ENCODE data around the gene MRPS17. TPM values are rescaled to one million over a fixed set of nuclear protein-coding genes. Genes with fewer than 3 reads are reported as not detected.

The MRPS17 gene
- total RNA-seq, 1 donor from 2014 or later = 17.2 TPM

DNA sequence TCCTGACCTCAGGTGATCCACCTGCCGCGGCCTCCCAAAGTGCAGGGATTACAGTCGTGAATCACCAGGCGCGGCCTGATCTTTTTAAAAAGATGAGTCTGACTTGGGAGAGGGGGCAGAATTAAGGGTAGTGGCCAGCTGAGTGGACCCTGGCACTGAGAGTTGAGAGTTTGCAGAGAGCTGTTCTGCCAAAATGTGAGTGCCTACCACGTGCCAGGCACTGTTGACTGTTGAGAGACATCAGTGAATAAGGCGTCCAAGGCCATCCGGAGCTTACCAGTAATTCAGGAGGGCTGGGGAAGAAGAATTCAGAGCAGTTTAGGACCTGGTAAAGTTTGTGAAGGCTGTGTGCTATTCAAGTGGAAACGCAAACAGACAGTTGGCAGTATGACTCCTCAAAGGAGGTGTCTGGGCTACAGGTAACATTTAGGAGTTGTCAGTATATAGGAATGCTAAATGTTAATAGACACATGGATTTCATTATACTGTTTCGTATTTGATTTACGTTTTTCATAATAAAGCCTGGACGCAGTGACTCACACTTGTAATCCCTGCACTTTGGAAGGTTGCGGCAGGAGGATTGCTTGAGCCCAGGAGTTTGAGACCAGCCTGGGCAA is 14.2 kb downstream of the MRPS17 start:
- H3K27ac Mint-ChIP-seq = peak overlapping the region; percentile 85

DNA sequence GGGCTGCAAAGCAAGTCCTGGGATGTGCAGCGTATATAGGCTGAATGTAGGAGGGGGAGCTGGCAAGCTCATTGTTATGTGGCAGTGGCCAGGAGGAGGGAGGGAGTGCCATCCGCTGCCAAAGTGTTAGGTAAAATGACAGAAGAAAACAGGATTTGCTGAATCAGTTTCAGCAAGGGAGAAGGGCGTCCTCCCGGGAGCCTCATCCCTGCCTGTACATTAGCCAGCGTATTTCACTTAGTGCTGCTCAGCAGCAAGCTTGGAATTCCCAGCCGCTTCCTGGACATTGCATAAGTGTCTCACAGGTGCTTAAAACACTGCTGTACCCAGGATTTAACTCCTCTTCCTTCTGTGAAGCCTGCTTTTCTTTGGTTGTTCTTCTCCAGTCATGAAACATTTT is 15.2 kb downstream of the MRPS17 start:
- H3K27ac Mint-ChIP-seq = peak overlapping the region; percentile 64
- no peak overlapping the region for H3K4me3 Mint-ChIP-seq
- peaks cover 5% of the 10 kb centered on the region for H3K27me3 Mint-ChIP-seq (ENCODE audit: low read depth)
- DNase-seq (ENCODE audit: low spot score in 2 of 2, unreplicated experiment in 2 of 2) = no peak
- no peak for TF ChIP-seq CTCF (IDR thresholded peaks at IDR 0.05; ENCODE audit: unreplicated experiment)
- peaks cover 18% of the 10 kb centered on the region for H3K36me3 Mint-ChIP-seq
- peaks cover 19% of the 10 kb centered on the region for H3K4me1 Mint-ChIP-seq
- no peaks in the 10 kb centered on the region for H3K9me3 Mint-ChIP-seq

More for the DNA sequence above, 14.2 kb downstream of the MRPS17 start:
- DNase-seq (ENCODE audit: low spot score in 2 of 2, unreplicated experiment in 2 of 2) = no peak
- Mint-ChIP-seq H3K4me3 (peak overlapping the region; percentile 89), H3K9me3 (no peaks in the 10 kb centered on the region), H3K27me3 (ENCODE audit: low read depth) (peaks cover 5% of the 10 kb centered on the region), H3K36me3 (peaks cover 18% of the 10 kb centered on the region), H3K4me1 (peaks cover 17% of the 10 kb centered on the region)
- TF ChIP-seq CTCF (IDR thresholded peaks at IDR 0.05; ENCODE audit: unreplicated experiment) = no peak

- Mint-ChIP-seq H3K27ac (peak overlapping the region; percentile 18), H3K27me3 (ENCODE audit: low read depth) (no peaks in the 10 kb centered on the region), H3K4me3 (no peak overlapping the region), H3K9me3 (no peaks in the 10 kb centered on the region), H3K4me1 (peaks cover 19% of the 10 kb centered on the region), H3K36me3 (peaks cover 18% of the 10 kb centered on the region)
- DNase-seq (ENCODE audit: low spot score in 2 of 2, unreplicated experiment in 2 of 2) = no peak
- TF ChIP-seq CTCF (IDR thresholded peaks at IDR 0.05; ENCODE audit: unreplicated experiment) = no peak
Measured at GRCh38 chr7:55969391-55969790, 17.7 kb downstream of the MRPS17 start.

DNA sequence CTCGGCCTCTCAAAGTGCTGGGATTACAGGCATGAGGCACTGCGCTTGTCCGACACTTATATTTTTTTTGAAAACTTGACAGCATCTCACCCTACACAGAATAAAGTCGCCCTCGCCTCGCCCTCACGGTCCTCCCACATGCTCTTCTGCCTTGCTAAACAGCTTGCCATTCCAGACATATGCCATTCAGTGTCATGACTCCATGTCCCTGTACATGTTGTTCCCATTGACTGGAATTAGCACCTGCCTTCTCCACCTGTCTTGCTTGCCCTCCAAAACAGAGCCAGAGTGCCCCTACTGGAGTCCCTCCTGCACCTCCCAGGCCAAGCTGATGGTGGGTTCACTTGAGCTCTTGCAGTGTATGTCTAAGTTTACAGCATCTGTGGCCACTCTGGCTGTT is 18.9 kb downstream of the MRPS17 start:
- Mint-ChIP-seq H3K4me3 (no peak overlapping the region), H3K27me3 (ENCODE audit: low read depth) (no peaks in the 10 kb centered on the region), H3K4me1 (peaks cover 15% of the 10 kb centered on the region), H3K27ac (no peak overlapping the region), H3K9me3 (no peaks in the 10 kb centered on the region), H3K36me3 (peaks cover 18% of the 10 kb centered on the region)
- no peak for DNase-seq (ENCODE audit: low spot score in 2 of 2, unreplicated experiment in 2 of 2)
- no peak for TF ChIP-seq CTCF (IDR thresholded peaks at IDR 0.05; ENCODE audit: unreplicated experiment)

DNA sequence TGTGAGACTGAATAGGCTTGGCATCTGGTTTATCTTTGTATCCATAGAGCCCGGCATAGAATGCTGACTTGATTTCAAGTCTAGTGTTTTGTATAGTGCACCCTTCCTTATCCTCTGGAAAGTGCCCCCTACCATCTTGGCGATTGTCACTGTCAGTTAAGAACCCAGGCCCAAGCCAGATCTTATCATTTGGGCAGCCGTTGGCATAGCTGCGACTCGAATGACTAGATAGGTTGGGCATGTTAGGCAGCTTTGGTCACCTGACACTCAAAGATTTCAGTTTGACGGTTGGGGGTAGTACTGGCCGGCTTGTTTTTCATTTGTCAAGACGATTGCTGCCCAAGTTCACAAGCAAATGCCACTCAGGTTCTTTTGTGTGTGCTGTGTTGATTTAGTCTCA is 19.3 kb downstream of the MRPS17 start:
- Mint-ChIP-seq H3K36me3 (peaks cover 18% of the 10 kb centered on the region), H3K9me3 (no peaks in the 10 kb centered on the region), H3K27ac (no peak overlapping the region), H3K4me1 (peaks cover 11% of the 10 kb centered on the region), H3K4me3 (no peak overlapping the region), H3K27me3 (ENCODE audit: low read depth) (no peaks in the 10 kb centered on the region)
- no peak for TF ChIP-seq CTCF (IDR thresholded peaks at IDR 0.05; ENCODE audit: unreplicated experiment)
- no peak for DNase-seq (ENCODE audit: low spot score in 2 of 2, unreplicated experiment in 2 of 2)

All from mesothelial cell of epicardium (in vitro differentiated cells).